BE2C (cell line): Measurements from ENCODE around the gene NRXN2.

ENCODE experiments used
- DNase-seq: peaks from one replicate; pipeline ENCODE4 v3.0.0-alpha.2; 2020
- H3K27me3 ChIP-seq: fragments of 250-450 bp; sonication (Bioruptor Pico); 2 replicates; pipeline ENCODE4 v1.5.1; 2020; ENCODE audit warnings: mild to moderate bottlenecking
- H3K36me3 ChIP-seq: fragments of 250-450 bp; sonication (Bioruptor Pico); 2 replicates; pipeline ENCODE4 v1.5.1; 2020; ENCODE audit warnings: mild to moderate bottlenecking
- H3K4me1 ChIP-seq: fragments of 250-450 bp; sonication (Bioruptor Pico); 2 replicates; pipeline ENCODE4 v1.5.1; 2020
- H3K4me3 ChIP-seq: 2 replicates; pipeline ENCODE4 v1.5.1; 2011; ENCODE audit warnings: low read depth, low read length
- H3K9me3 ChIP-seq: fragments of 250-450 bp; sonication (Bioruptor Pico); 2 replicates; pipeline ENCODE4 v1.5.1; 2020
- CTCF ChIP-seq: IDR thresholded peaks from 2 replicates; pipeline ENCODE4 v1.5.1; 2012; ENCODE audit warnings: mild to moderate bottlenecking, low read depth, low read length

The NRXN2 gene

GRCh38 chr11:64658265-64658664, 64.7 kb downstream of the NRXN2 start:
- no peaks in the 10 kb centered on the region for H3K9me3 ChIP-seq
- TF ChIP-seq CTCF: no peak
- H3K4me1 ChIP-seq: no peaks in the 10 kb centered on the region
- H3K4me3 ChIP-seq: no peak overlapping the region
- H3K36me3 ChIP-seq: no peaks in the 10 kb centered on the region
- H3K27me3 ChIP-seq: no peaks in the 10 kb centered on the region
- no peak for DNase-seq

- H3K9me3 ChIP-seq: no peaks in the 10 kb centered on the region
- H3K4me3 ChIP-seq: no peak overlapping the region
- no peaks in the 10 kb centered on the region for H3K4me1 ChIP-seq
- DNase-seq: peak; percentile 51
- no peak for TF ChIP-seq CTCF
- no peaks in the 10 kb centered on the region for H3K36me3 ChIP-seq
- H3K27me3 ChIP-seq: no peaks in the 10 kb centered on the region
Observed at GRCh38 chr11:64656862-64657261, 66.1 kb downstream of the NRXN2 start.

- no peaks in the 10 kb centered on the region for H3K4me1 ChIP-seq
- no peak for DNase-seq
- no peak for TF ChIP-seq CTCF
Observed at GRCh38 chr11:64655941-64656601, 66.9 kb downstream of the NRXN2 start.

GRCh38 chr11:64654958-64655541, 67.9 kb downstream of the NRXN2 start:
- no peaks in the 10 kb centered on the region for H3K27me3 ChIP-seq
- no peaks in the 10 kb centered on the region for H3K4me1 ChIP-seq
- no peaks in the 10 kb centered on the region for H3K9me3 ChIP-seq
- TF ChIP-seq CTCF: no peak
- no peaks in the 10 kb centered on the region for H3K36me3 ChIP-seq
- no peak for DNase-seq
- H3K4me3 ChIP-seq: no peak overlapping the region

More at GRCh38 chr11:64655941-64656601, 66.9 kb downstream of the NRXN2 start:
- no peak overlapping the region for H3K4me3 ChIP-seq
- H3K36me3 ChIP-seq: no peaks in the 10 kb centered on the region
- no peaks in the 10 kb centered on the region for H3K9me3 ChIP-seq
- no peaks in the 10 kb centered on the region for H3K27me3 ChIP-seq

GRCh38 chr11:64654439-64654838, 68.6 kb downstream of the NRXN2 start:
- H3K4me1 ChIP-seq: no peaks in the 10 kb centered on the region
- H3K36me3 ChIP-seq: no peaks in the 10 kb centered on the region
- no peaks in the 10 kb centered on the region for H3K27me3 ChIP-seq
- no peak for TF ChIP-seq CTCF
- DNase-seq: no peak
- no peaks in the 10 kb centered on the region for H3K9me3 ChIP-seq
- no peak overlapping the region for H3K4me3 ChIP-seq

- H3K4me1 ChIP-seq: no peaks in the 10 kb centered on the region
- no peak for TF ChIP-seq CTCF
- no peak overlapping the region for H3K4me3 ChIP-seq
- DNase-seq: no peak
- H3K36me3 ChIP-seq: no peaks in the 10 kb centered on the region
- H3K27me3 ChIP-seq: no peaks in the 10 kb centered on the region
- no peaks in the 10 kb centered on the region for H3K9me3 ChIP-seq
Observed at GRCh38 chr11:64653388-64653973, 69.5 kb downstream of the NRXN2 start.
